ENCODE data around the gene TENM3.

Gene TENM3

DNA sequence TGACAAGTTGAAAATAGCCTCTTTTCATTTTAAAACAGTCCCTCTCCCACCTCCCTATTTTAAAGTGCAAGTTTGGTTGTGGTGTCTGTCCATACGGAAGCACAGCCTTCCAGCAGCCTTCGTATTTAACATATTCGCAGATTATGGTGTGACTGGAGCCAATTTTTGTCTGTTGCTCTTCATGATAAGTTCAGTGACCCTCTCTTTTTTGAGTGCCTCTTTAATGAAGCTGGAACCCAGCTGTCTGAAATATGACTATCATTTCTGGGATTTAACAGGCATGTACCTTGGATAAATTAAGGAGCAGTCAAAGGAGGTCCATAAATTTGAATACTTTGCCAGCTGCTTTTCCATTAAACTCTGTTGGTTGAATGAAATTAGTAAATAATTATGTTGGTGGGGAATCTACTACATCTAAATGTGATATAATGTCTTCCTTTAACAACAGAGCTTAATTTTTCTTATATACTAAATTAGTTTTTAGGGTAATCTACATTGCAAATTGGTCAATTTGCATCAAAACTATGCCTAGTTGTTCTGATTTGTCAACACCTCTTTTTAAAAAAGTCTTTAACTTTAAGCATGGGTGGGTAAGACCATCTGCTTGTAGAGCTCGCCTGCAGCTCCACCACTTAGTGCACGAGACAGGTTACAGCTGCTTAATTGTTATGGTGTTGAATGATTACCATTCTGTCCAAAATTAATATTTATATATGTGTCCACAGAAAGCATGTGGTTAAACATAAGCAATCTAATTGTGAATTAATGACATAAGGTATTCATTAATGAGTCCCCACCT lies 457.4 kb downstream of the TENM3 start:
- peak; percentile 33 for DNase-seq

GRCh38 chr4:182704077-182704476 lies 460.9 kb downstream of the TENM3 start:
- no peak for DNase-seq

DNA sequence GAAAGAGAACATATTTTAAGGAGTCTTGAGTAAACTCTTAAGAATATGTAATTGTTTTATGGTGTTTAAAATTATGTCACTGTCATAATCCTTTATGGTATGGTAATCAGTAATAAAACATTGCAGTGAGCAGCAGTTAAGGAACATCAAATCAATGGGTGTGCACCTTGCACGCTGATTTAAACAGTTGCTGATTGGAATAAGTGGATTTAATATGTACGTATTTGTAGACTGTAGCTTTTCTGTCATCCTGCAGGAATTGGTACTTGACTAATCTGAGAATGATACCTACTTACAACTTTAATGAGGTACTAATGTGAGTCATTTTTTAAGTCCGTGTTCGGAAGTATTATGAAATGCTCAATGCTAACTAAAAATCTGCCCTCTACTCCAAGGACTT lies 461.7 kb downstream of the TENM3 start:
- no peak for DNase-seq

- DNase-seq: no peak
Observed at GRCh38 chr4:182705389-182705788, 462.2 kb downstream of the TENM3 start.

GRCh38 chr4:182711211-182711610 lies 468.0 kb downstream of the TENM3 start:
- no peak for DNase-seq

DNA sequence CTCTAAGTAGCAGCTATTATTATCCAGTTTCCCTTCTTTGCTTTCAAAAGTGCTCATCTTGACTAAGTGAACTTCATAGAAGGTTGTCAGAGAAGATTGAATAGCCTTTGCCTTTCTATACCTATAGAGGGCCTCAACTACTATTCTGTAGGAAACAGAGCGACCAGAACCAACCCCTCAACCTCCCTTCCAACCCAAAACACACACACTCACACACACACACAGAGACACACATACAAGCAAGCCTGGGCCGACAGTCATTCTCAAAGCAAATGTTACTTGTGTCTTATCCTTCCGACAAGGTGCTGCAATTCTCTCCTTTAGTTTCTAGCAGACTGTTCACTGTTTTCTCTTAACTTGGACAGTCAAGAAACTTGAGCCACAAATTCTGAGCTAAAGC lies 472.3 kb downstream of the TENM3 start:
- DNase-seq: no peak

- no peak for DNase-seq
Observed at GRCh38 chr4:182716192-182716591, 473.0 kb downstream of the TENM3 start.

DNA sequence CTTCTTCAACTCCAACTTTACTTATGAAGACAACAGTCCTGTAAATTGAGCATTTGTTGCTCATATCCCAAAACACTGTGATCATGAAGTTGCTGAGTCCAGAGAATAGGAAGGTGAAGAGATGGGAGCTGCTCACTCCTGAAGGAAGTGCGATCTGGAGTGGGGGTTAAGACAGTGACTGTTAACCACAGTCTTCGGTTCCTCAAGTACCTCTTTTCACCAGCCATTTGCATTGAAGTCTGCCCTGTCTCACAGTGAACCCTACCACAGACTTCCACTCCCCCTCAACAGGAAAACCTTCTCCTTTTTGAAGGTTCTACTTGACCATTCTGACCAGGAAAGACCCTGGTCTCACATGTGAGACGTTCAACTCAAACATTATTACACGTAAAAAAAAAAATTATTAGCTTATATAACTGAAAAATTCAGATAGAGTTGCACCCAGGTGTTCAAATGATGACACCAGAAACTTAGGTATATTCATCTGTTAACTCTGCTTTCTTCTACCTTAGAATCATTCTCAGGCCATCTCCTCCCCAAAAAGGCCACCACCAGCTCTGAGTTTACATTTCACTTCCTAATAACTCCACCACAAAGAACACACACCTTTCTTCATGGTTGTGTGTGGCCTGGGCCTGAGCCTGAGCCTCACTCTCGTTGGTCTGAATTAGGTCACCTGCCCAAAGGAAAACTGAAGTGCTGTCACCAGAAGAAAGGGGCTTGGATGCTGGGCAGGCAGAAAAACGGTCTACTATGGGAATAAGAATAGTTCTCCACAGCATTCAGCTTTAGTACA lies 474.8 kb downstream of the TENM3 start:
- DNase-seq: no peak

- peak; percentile 74 for DNase-seq
Observed at GRCh38 chr4:182724414-182724813, 481.2 kb downstream of the TENM3 start.

DNA sequence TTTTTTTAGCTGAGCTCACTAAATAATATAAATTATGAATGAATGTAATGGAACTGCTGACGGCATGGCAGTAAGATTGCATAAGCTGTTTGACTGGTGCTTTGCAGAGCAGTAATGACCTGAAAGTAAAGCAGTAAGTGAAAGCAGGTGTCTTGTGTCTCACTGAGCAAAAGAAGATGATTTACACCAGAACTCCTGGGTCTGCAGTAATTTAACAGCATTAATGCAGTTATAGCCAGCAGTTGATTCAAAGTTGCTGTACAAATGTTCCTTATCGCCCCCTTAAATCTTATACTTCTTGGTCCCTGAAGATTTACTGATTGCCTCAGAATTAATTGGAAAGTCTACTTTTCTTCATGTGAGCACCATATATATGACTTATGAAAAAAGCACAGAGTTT lies 486.3 kb downstream of the TENM3 start:
- no peak for DNase-seq

DNA sequence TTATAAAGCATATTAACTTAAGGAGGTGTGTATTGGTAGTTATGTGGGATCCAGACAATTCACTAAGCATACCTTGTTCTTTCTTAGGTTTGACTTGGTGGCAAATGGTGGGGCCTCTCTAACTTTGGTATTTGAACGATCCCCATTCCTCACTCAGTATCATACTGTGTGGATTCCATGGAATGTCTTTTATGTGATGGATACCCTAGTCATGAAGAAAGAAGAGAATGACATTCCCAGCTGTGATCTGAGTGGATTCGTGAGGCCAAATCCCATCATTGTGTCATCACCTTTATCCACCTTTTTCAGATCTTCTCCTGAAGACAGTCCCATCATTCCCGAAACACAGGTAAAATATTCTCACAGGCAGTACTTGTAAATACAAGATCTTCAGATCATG lies 487.6 kb downstream of the TENM3 start:
- DNase-seq: no peak

DNA sequence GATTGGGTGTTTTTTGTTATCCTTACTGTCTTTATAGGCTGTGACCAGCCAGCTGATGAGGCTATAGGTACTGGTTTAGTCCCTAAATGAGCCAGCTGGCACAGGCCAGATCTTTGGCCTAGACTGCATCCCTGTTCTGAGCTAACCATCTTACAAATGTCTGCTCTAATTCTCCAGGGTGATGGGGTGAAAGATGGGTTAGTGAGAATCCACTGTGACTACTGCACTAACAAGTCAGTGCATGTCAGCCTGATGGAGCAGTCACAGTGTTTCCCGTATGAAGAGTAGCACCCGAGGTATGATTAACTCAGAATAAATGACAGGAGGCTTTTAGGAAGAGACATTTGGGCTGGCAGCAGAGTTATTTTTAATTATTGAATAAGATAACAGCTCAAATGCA lies 493.0 kb downstream of the TENM3 start:
- DNase-seq: peak; percentile 86

DNA sequence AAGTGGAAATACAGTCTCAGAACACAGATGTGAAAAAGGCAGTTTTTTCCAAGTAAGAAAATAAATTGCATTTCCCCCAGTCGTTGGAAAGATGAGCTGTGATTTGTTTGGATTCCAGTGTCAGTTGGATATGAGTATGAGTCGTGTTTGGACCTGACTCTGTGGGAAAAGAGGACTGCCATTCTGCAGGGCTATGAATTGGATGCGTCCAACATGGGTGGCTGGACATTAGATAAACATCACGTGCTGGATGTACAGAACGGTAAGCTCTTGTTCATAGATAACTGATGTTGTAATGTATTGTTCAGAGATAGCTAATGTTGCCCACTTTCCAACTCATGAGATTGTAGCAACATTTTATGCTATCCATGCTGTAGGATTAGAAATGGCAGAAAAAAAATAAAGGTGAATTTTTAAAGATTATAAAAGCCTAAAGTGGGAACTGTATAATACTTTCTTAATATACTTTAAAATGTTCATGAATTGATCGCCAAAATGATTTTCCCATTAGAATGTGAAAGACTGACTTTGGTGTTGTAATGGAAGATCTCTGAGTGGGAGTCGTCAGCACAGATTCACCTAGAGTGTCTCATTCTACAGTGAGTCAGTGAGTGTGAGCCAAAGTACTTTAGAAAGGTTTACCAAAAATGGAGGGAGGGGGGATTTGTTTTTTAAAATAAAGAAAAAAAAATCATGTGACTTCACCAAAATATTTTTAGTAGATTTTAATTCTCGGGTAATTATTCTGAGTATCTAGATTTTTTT lies 495.3 kb downstream of the TENM3 start:
- DNase-seq: no peak

DNA sequence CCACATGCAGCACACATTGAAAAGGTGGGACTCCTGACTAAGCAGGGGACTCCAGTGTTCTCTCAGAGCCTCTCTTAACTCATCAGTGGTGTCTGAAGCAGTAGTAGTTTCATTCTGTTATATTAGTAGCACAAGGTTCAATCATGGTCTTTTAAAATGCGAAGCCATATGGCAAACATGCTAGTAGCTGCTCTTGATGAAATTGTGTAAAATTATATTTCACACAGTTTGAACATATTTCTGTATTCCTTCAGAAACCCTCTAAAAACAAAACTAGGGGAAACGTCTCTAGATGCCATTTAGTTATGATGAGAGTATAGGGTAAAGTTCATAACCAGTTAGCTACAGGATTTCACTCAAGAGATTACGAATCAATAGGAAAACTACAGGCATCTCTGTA lies 497.1 kb downstream of the TENM3 start:
- peak; percentile 30 for DNase-seq

GRCh38 chr4:182741054-182741453 lies 497.9 kb downstream of the TENM3 start:
- DNase-seq: peak; percentile 33

DNA sequence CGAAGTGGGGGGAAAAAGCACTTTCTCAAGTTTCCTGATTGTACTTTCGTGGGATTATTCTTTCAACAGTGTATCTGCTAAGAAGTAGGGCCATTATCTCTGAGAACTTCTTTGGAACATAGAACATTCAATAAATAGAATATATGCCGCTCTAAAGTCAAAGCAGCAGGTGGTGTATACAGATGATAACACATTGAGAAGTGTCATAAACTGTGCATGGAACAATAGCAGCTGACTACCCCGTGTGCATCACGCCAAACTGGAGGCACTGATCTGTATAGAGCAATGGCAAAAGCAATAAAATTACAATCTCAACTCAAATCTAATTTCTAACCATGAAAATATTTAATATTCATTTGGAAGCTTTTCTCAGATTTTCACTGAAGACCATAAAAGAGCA lies 498.7 kb downstream of the TENM3 start:
- DNase-seq: peak; percentile 18

GRCh38 chr4:182743815-182744214 lies 500.6 kb downstream of the TENM3 start:
- DNase-seq: no peak

- no peak for DNase-seq
Observed at GRCh38 chr4:182745237-182745636, 502.0 kb downstream of the TENM3 start.

DNA sequence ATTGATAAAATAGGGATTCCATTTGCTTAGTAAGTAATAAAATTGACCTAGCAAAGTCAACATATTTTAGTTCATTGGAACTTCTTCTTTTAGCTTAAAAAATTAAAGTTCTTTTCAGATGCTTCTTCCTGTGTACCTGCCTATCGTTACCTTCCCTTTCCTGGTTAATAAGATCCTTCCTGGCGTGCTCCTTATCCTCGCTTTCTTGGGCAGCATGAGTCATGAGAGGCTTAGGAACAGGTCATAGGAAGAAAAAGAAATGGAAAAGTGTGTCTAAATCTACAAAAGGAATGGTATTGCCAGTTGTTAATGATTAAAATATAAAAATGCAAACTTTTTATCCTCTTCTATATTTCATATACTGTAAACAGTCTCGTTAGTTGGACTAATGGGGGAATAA lies 503.7 kb downstream of the TENM3 start:
- no peak for DNase-seq

DNA sequence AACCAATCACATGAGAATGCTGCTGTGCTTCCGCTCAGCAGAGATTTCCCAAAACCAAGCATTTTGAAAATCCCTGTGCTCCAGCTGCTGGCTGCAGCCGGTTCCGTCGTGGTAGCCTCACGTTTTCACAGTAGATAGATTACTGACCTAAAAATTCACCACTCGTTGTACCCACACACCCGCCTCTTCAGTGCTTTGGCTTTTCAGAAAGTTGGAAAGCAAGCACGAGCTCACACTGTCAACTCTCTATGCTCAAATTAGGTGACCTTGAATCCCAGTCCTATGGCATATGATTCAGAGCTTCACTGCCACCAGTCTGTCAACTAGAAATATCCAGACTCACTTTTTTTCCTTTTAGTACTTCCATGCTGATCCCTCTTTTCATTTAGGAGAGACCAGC lies 505.1 kb downstream of the TENM3 start:
- DNase-seq: no peak

DNA sequence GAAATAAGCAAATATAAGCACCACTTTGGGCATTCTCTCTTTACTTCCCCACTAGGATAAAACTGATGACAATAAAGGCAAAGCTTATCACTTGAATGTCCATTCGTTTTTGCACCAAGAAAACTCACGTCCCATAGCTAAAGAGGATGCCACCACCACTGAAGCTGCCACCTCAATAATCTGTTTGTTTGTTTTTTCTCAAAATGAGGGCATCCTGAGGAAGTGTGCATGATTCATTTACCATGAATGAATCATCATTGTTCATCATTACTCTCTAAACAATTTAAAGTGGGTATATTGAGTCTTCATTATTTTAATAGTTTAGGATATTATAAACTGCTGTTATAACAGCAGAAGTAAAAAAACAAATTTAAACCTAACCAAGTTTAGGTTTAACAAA lies 505.7 kb downstream of the TENM3 start:
- DNase-seq: no peak

GRCh38 chr4:182749667-182750167 lies 506.5 kb downstream of the TENM3 start:
- DNase-seq: no peak

DNA sequence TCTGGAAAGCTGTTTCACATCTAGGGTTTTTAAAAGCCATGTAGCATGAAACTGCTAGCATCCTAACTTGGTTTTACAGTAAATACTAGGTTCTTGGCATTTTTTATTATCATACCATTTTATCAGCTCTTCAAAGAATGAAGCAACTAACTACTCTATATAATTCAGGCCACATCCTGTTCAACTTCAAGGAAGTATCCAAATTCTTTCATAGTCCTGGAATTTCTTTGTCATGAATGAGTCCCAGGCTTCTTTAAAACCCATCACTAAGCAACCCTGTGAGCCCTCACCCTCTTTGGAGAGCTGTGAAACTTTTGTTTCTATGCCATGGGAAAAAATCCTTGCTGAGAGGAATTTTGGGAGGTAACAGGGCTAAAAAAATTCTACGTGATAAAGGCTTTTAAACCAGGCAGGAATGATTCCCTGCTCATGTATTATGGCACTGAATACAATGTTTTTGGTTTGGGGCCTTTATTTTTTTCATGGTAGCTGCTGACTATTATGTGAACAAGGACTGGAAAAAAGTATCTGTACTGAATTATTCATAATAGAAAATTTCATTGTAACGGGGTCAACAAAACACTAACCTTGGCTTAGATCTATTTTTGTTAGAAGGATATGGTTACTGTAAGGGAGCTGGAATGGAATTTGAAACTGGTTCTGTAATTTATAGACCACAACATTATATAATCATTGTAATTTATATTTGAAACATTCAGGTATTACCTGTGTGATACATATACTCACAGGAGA lies 509.1 kb downstream of the TENM3 start:
- no peak for DNase-seq
